Measurements from ENCODE around the gene RNF5.

DNA sequence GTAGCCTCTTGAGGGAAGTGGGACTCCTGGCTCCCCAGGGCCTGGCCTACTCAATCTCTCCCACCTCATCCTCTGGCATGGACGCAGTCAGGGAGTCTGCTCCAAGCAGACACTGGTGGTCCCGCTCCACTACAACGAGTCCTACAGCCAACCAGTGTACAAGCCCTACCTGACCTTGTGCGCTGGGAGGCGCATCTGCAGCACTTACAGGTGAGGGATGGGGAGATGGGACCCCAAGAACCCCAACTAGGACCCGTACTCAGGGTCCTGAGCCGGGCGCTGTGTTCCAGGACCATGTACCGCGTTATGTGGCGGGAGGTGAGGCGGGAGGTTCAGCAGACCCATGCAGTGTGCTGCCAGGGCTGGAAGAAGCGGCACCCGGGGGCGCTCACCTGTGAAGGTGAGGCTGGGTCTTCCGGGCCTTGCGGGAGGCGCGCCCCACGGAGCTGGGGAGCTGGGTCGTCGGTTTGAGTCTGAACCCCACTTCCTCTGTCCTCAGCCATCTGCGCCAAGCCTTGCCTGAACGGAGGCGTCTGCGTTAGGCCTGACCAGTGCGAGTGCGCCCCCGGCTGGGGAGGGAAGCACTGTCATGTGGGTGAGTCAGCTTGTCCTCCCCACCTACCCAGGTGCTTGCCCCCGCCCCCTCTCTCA is 11.7 kb upstream of the RNF5 start:
- TF ChIP-seq, protein P1, sequence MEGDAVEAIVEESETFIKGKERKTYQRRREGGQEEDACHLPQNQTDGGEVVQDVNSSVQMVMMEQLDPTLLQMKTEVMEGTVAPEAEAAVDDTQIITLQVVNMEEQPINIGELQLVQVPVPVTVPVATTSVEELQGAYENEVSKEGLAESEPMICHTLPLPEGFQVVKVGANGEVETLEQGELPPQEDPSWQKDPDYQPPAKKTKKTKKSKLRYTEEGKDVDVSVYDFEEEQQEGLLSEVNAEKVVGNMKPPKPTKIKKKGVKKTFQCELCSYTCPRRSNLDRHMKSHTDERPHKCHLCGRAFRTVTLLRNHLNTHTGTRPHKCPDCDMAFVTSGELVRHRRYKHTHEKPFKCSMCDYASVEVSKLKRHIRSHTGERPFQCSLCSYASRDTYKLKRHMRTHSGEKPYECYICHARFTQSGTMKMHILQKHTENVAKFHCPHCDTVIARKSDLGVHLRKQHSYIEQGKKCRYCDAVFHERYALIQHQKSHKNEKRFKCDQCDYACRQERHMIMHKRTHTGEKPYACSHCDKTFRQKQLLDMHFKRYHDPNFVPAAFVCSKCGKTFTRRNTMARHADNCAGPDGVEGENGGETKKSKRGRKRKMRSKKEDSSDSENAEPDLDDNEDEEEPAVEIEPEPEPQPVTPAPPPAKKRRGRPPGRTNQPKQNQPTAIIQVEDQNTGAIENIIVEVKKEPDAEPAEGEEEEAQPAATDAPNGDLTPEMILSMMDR (IDR thresholded peaks at IDR 0.05), result no peak
- no peak for TF ChIP-seq POLR2AphosphoS5 (IDR thresholded peaks at IDR 0.05; ENCODE audit: low read depth, low read length)
- TF ChIP-seq, protein P2, sequence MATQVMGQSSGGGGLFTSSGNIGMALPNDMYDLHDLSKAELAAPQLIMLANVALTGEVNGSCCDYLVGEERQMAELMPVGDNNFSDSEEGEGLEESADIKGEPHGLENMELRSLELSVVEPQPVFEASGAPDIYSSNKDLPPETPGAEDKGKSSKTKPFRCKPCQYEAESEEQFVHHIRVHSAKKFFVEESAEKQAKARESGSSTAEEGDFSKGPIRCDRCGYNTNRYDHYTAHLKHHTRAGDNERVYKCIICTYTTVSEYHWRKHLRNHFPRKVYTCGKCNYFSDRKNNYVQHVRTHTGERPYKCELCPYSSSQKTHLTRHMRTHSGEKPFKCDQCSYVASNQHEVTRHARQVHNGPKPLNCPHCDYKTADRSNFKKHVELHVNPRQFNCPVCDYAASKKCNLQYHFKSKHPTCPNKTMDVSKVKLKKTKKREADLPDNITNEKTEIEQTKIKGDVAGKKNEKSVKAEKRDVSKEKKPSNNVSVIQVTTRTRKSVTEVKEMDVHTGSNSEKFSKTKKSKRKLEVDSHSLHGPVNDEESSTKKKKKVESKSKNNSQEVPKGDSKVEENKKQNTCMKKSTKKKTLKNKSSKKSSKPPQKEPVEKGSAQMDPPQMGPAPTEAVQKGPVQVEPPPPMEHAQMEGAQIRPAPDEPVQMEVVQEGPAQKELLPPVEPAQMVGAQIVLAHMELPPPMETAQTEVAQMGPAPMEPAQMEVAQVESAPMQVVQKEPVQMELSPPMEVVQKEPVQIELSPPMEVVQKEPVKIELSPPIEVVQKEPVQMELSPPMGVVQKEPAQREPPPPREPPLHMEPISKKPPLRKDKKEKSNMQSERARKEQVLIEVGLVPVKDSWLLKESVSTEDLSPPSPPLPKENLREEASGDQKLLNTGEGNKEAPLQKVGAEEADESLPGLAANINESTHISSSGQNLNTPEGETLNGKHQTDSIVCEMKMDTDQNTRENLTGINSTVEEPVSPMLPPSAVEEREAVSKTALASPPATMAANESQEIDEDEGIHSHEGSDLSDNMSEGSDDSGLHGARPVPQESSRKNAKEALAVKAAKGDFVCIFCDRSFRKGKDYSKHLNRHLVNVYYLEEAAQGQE (IDR thresholded peaks at IDR 0.05; ENCODE audit: insufficient read depth in 1 of 2, low read depth in 2 of 2, low read length in 1 of 2), result no peak

Measured in Panc1 (cell line).